ENCODE measurements around the gene ERMAP.
A peak's percentile ranks its signal among the peaks of the same experiment; 100 is the strongest.
"Not testable (repeated sequence)": the region's sequence is repeated elsewhere in the genome, so short reads cannot be mapped to it uniquely, and the experiment has no call there.

Gene ERMAP

DNA sequence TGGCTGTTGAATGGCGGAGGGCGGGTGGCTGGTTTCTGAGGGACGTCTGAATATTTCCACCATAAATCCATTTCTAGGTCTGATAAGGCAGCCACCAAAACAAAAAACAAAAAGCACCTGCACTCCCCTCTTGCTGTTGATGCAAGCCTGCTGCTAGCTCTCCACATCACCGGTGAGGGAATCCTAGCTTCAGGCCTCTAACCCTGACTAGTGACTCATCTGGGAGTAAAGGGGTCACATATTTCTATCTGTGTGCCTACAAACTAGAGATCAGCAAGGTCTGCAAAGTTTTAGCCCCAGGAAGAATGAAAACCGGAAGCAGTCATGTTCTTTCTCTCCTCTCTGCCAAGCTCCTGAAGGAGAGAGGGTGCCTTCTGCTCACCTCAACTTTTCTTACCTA, 10.3 kb upstream of the ERMAP start:
- no peak overlapping the region for H3K27ac ChIP-seq (replicated peaks; ENCODE audit: low read length)
- WGBS, 2 donors (ENCODE audit: extremely low coverage in 2 of 2, insufficient read length in 2 of 2, insufficient replicate concordance in 1 of 2): no CpG with 5 or more reads among the region's 5 CpGs
- H3K23ac ChIP-seq (ENCODE audit: low read depth, low read length, poor library complexity): no peak overlapping the region

DNA sequence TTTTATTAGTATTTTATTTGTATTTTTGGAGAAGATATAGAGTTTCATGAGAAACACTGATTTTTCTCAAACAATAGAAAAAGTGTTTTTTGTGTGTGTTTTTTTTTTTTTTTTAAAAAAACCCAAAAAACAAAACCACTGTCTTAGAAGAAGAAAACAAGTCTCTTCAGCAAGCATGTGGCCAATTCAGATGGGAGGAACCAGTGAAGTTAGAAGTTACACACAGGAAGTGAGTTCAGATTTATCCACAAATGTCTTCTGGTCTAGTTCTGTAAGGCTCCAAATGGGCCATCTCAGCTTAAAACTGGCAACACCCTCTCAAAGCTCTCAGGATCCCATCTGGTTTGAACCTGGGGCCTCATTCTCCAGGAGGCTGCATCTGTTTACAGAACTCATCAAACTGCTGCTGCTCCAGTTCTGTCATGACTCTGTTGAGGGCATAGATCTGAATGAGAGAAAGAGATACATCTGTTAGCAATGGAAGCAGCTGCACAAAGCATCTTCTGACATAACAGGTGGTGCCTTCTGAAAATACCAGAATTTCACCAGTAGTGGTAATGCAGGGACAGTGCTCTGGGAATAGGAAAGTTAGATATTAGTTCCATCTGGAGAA, 9.8 kb upstream of the ERMAP start:
- no peak overlapping the region for H2BK120ac ChIP-seq (ENCODE audit: low read depth, low read length)
- H3K4ac ChIP-seq (ENCODE audit: low read length): no peak overlapping the region
- H2BK5ac ChIP-seq (ENCODE audit: low read length): no peak overlapping the region
- no peak overlapping the region for H3K27ac ChIP-seq (replicated peaks; ENCODE audit: low read length)
- H4K8ac ChIP-seq (ENCODE audit: low read depth, low read length): no peak overlapping the region
- H3K9me3 ChIP-seq (replicated peaks in 1 of 2; ENCODE audit: control insufficient read depth in 2 of 2, insufficient read depth in 1 of 2, low read depth in 1 of 2, low read length in 2 of 2): no peaks in the 10 kb centered on the region
- peaks cover 1% of the 10 kb centered on the region for H3K79me1 ChIP-seq (ENCODE audit: low read depth, low read length)
- no peak overlapping the region for H4K91ac ChIP-seq (ENCODE audit: low read depth, low read length, poor library complexity)
- H3K4me2 ChIP-seq (ENCODE audit: insufficient read depth, low read length, poor library complexity, severe bottlenecking): no peak overlapping the region
- no peak overlapping the region for H2AFZ ChIP-seq (ENCODE audit: low read length)
- no peak overlapping the region for H3K4me3 ChIP-seq (ENCODE audit: low read length in 2 of 2)
- DNase-seq (ENCODE audit: low spot score): no peak
- H2AK5ac ChIP-seq (ENCODE audit: low read depth, low read length): no peak overlapping the region
- H3K9ac ChIP-seq (ENCODE audit: low read depth, low read length, poor library complexity): no peak overlapping the region
- no peak overlapping the region for H2BK15ac ChIP-seq (ENCODE audit: low read length)
- H3K23ac ChIP-seq (ENCODE audit: low read depth, low read length, poor library complexity): no peak overlapping the region
- H3K18ac ChIP-seq (ENCODE audit: low read length): no peak overlapping the region
- no peaks in the 10 kb centered on the region for H3K27me3 ChIP-seq (ENCODE audit: control insufficient read depth in 3 of 3, insufficient read depth in 3 of 3, low read depth in 1 of 3, low read length in 3 of 3)
- H3K14ac ChIP-seq (ENCODE audit: low read length): no peak overlapping the region
- H3K36me3 ChIP-seq (replicated peaks in 1 of 2; ENCODE audit: control insufficient read depth in 2 of 2, insufficient read depth in 2 of 2, low read length in 2 of 2): peaks cover 7 to 41% of the 10 kb centered on the region in 2 donors
- no peak overlapping the region for H2BK12ac ChIP-seq (ENCODE audit: low read length)
- no peaks in the 10 kb centered on the region for H3K4me1 ChIP-seq (ENCODE audit: control insufficient read depth in 2 of 2, insufficient read depth in 1 of 2, low read depth in 1 of 2, low read length in 2 of 2)

More for the DNA sequence above, 10.3 kb upstream of the ERMAP start:
- H3K18ac ChIP-seq (ENCODE audit: low read length): no peak overlapping the region
- H4K91ac ChIP-seq (ENCODE audit: low read depth, low read length, poor library complexity): no peak overlapping the region
- H3K14ac ChIP-seq (ENCODE audit: low read length): no peak overlapping the region
- no peak overlapping the region for H2BK12ac ChIP-seq (ENCODE audit: low read length)
- no peak overlapping the region for H2AK5ac ChIP-seq (ENCODE audit: low read depth, low read length)
- DNase-seq (ENCODE audit: low spot score): no peak
- H4K8ac ChIP-seq (ENCODE audit: low read depth, low read length): no peak overlapping the region
- H3K79me1 ChIP-seq (ENCODE audit: low read depth, low read length): peaks cover 1% of the 10 kb centered on the region
- H2AFZ ChIP-seq (ENCODE audit: low read length): no peak overlapping the region
- H3K9me3 ChIP-seq (replicated peaks in 1 of 2; ENCODE audit: control insufficient read depth in 2 of 2, insufficient read depth in 1 of 2, low read depth in 1 of 2, low read length in 2 of 2): no peaks in the 10 kb centered on the region
- H3K27me3 ChIP-seq (ENCODE audit: control insufficient read depth in 3 of 3, insufficient read depth in 3 of 3, low read depth in 1 of 3, low read length in 3 of 3): no peaks in the 10 kb centered on the region
- no peaks in the 10 kb centered on the region for H3K4me1 ChIP-seq (ENCODE audit: control insufficient read depth in 2 of 2, insufficient read depth in 1 of 2, low read depth in 1 of 2, low read length in 2 of 2)
- H3K9ac ChIP-seq (ENCODE audit: low read depth, low read length, poor library complexity): no peak overlapping the region
- no peak overlapping the region for H3K4me2 ChIP-seq (ENCODE audit: insufficient read depth, low read length, poor library complexity, severe bottlenecking)
- H2BK120ac ChIP-seq (ENCODE audit: low read depth, low read length): no peak overlapping the region
- H3K4ac ChIP-seq (ENCODE audit: low read length): no peak overlapping the region
- H2BK5ac ChIP-seq (ENCODE audit: low read length): no peak overlapping the region
- no peak overlapping the region for H2BK15ac ChIP-seq (ENCODE audit: low read length)
- H3K4me3 ChIP-seq (ENCODE audit: low read length in 2 of 2): no peak overlapping the region
- H3K36me3 ChIP-seq (replicated peaks in 1 of 2; ENCODE audit: control insufficient read depth in 2 of 2, insufficient read depth in 2 of 2, low read length in 2 of 2): peaks cover 7 to 40% of the 10 kb centered on the region in 2 donors

DNA sequence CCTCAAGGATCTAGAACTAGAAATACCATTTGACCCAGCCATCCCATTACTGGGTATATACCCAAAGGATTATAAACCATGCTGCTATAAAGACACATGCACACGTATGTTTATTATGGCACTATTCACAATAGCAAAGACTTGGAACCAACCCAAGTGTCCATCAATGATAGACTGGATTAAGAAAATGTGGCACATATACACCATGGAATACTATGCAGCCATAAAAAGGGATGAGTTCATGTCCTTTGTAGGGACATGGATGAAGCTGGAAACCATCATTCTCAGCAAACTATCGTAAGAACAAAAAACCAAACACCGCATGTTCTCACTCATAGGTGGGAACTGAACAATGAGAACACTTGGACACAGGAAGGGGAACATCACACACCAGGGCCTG, 2.1 kb upstream of the ERMAP start:
- H3K4ac ChIP-seq (ENCODE audit: low read length); H3K18ac ChIP-seq (ENCODE audit: low read length); H3K27ac ChIP-seq (replicated peaks; ENCODE audit: low read length); DNase-seq (ENCODE audit: low spot score); H3K79me1 ChIP-seq (ENCODE audit: low read depth, low read length); H4K91ac ChIP-seq (ENCODE audit: low read depth, low read length, poor library complexity); H2BK5ac ChIP-seq (ENCODE audit: low read length); H3K9ac ChIP-seq (ENCODE audit: low read depth, low read length, poor library complexity); H2AK5ac ChIP-seq (ENCODE audit: low read depth, low read length); H3K4me3 ChIP-seq (ENCODE audit: low read length in 2 of 2); H3K4me1 ChIP-seq (ENCODE audit: control insufficient read depth in 2 of 2, insufficient read depth in 1 of 2, low read depth in 1 of 2, low read length in 2 of 2); H3K14ac ChIP-seq (ENCODE audit: low read length); H3K4me2 ChIP-seq (ENCODE audit: insufficient read depth, low read length, poor library complexity, severe bottlenecking); H2BK15ac ChIP-seq (ENCODE audit: low read length); H2BK120ac ChIP-seq (ENCODE audit: low read depth, low read length); H3K23ac ChIP-seq (ENCODE audit: low read depth, low read length, poor library complexity); H3K9me3 ChIP-seq (replicated peaks in 1 of 2; ENCODE audit: control insufficient read depth in 2 of 2, insufficient read depth in 1 of 2, low read depth in 1 of 2, low read length in 2 of 2); H2BK12ac ChIP-seq (ENCODE audit: low read length); H2AFZ ChIP-seq (ENCODE audit: low read length); H3K27me3 ChIP-seq (ENCODE audit: control insufficient read depth in 3 of 3, insufficient read depth in 3 of 3, low read depth in 1 of 3, low read length in 3 of 3); H4K8ac ChIP-seq (ENCODE audit: low read depth, low read length): not testable (repeated sequence)
- peaks cover 0 to 20% of the 10 kb centered on the region in 2 donors for H3K36me3 ChIP-seq (replicated peaks in 1 of 2; ENCODE audit: control insufficient read depth in 2 of 2, insufficient read depth in 2 of 2, low read length in 2 of 2)
- WGBS, 2 donors (ENCODE audit: extremely low coverage in 2 of 2, insufficient read length in 2 of 2, insufficient replicate concordance in 1 of 2): no CpG with 5 or more reads among the region's 3 CpGs

DNA sequence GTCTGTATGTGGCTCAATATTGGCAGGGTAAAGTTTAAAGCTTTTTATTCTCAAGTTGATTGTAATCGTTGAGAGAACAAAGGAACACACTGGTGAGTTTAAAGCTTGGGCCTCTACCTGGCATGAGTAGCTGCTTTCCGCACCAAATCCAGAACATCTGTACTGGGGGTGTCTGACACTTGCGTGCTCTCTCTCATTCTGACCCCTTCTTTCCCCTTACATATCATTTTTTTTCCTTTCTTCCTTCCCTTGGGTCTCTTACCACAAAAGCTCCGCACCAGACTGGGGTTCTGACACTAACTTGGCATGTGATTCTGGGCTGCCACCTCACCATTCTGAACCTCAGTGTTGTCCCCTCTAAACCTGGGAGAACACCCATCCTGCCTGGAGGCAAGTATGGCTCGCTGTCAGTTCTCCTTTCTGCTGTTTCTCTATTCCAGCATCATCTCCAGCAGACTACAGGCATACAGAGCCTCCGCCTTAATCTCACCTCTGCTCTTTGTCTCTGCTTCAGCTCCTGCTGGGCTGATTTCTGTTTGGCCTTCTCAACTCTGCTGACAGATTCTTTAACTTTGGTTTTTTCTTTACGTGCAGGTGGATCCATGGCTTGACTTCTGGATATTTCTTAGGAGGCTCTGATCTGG, 859 bp upstream of the ERMAP start:
- H3K4me3 ChIP-seq (ENCODE audit: low read length in 2 of 2): peak overlapping the region; percentile 74 to 79
- peak overlapping the region; percentile 100 for H3K27ac ChIP-seq (replicated peaks; ENCODE audit: low read length)
- H4K8ac ChIP-seq (ENCODE audit: low read depth, low read length): no peak overlapping the region
- H3K27me3 ChIP-seq (ENCODE audit: control insufficient read depth in 3 of 3, insufficient read depth in 3 of 3, low read depth in 1 of 3, low read length in 3 of 3): no peaks in the 10 kb centered on the region
- no peak overlapping the region for H3K14ac ChIP-seq (ENCODE audit: low read length)
- no peak overlapping the region for H4K91ac ChIP-seq (ENCODE audit: low read depth, low read length, poor library complexity)
- no peak overlapping the region for H2BK12ac ChIP-seq (ENCODE audit: low read length)
- peak overlapping the region; percentile 71 for H3K4me2 ChIP-seq (ENCODE audit: insufficient read depth, low read length, poor library complexity, severe bottlenecking)
- H3K4me1 ChIP-seq (ENCODE audit: control insufficient read depth in 2 of 2, insufficient read depth in 1 of 2, low read depth in 1 of 2, low read length in 2 of 2): peaks cover 3 to 6% of the 10 kb centered on the region in 2 donors
- no peak overlapping the region for H2BK120ac ChIP-seq (ENCODE audit: low read depth, low read length)
- H3K9me3 ChIP-seq (replicated peaks in 1 of 2; ENCODE audit: control insufficient read depth in 2 of 2, insufficient read depth in 1 of 2, low read depth in 1 of 2, low read length in 2 of 2): no peaks in the 10 kb centered on the region
- peaks cover 1% of the 10 kb centered on the region for H3K79me1 ChIP-seq (ENCODE audit: low read depth, low read length)
- H3K23ac ChIP-seq (ENCODE audit: low read depth, low read length, poor library complexity): no peak overlapping the region
- no peak overlapping the region for H2BK15ac ChIP-seq (ENCODE audit: low read length)
- H2AK5ac ChIP-seq (ENCODE audit: low read depth, low read length): no peak overlapping the region
- H3K4ac ChIP-seq (ENCODE audit: low read length): no peak overlapping the region
- peak overlapping the region; percentile 0 for H3K9ac ChIP-seq (ENCODE audit: low read depth, low read length, poor library complexity)
- peak; percentile 29 for DNase-seq (ENCODE audit: low spot score)
- no CpG with 5 or more reads among the region's 7 CpGs for WGBS, 2 donors (ENCODE audit: extremely low coverage in 2 of 2, insufficient read length in 2 of 2, insufficient replicate concordance in 1 of 2)
- no peak overlapping the region for H2BK5ac ChIP-seq (ENCODE audit: low read length)
- H3K18ac ChIP-seq (ENCODE audit: low read length): no peak overlapping the region
- peaks cover 0 to 18% of the 10 kb centered on the region in 2 donors for H3K36me3 ChIP-seq (replicated peaks in 1 of 2; ENCODE audit: control insufficient read depth in 2 of 2, insufficient read depth in 2 of 2, low read length in 2 of 2)
- H2AFZ ChIP-seq (ENCODE audit: low read length): peak overlapping the region; percentile 99
